ENCODE measurements around the gene FOXD2. TPM values are rescaled to one million over a fixed set of nuclear protein-coding genes. Genes with fewer than 3 reads are reported as not detected.
A peak's percentile ranks its signal among the peaks of the same experiment; 100 is the strongest.

Gene FOXD2
- polyA plus RNA-seq, 4 donors = 5.6 to 9.6 (median 6.2) TPM

DNA sequence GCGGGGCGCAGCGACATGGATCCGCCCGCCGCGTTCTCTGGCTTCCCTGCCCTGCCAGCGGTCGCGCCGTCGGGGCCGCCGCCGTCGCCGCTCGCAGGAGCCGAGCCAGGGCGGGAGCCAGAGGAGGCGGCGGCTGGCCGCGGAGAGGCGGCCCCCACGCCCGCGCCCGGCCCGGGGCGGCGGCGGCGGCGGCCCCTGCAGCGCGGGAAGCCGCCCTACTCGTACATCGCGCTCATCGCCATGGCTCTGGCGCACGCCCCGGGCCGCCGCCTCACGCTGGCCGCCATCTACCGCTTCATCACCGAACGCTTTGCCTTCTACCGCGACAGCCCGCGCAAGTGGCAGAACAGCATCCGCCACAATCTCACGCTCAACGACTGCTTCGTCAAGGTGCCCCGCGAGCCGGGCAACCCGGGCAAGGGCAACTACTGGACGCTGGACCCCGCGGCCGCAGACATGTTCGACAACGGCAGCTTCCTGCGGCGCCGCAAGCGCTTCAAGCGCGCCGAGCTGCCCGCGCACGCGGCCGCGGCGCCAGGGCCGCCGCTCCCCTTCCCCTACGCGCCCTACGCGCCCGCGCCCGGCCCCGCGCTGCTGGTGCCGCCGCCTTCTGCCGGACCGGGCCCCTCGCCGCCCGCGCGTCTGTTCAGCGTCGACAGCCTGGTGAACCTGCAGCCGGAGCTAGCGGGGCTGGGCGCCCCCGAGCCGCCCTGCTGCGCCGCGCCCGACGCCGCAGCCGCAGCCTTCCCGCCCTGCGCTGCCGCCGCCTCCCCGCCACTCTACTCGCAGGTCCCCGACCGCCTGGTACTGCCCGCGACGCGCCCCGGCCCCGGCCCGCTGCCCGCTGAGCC is 21.3 kb upstream of the FOXD2 start:
- DNase-seq (ENCODE audit: low read depth in 4 of 4, low spot score in 3 of 4) = no peak

DNA sequence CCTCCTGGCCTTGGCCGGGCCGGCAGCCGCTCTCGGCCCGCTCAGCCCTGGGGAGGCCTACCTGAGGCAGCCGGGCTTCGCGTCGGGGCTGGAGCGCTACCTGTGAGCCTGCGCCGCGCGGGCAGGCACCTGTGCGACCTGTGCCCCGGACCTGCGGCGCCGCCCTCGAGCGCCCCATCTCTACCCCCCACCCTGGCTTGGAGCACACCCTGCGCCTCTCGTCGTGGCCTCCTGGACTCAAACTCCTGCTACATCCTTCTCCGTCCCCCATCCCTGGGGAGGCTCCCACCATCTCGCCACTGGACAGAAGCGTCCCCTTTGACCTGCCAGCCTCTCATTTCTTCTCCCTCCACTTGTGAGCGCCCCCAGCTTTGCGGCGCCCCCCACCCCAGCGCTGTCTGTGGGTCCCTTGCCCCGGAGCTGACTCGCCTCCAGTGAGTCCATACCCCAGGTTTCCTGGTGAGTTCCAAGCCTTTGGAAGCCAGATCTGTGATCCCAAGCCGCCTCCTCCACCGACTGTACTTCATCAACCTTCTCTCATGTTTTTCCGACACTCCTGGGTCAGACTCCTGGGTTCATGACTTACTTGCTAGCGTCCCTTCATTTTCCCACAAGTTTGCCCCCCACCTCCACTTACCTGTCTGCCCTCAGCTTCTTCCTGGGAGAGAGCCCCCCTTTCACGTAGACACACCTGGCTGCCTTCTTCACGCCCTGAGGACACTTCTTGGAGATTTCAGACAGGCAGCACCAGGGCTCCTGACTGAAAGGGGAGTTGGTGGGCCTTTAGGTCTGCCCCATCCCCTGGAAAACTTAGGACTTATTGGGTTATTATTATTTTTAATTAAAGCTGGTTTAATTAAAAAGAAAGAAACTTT is 20.4 kb upstream of the FOXD2 start:
- no peak for DNase-seq (ENCODE audit: low read depth in 4 of 4, low spot score in 3 of 4)

DNA sequence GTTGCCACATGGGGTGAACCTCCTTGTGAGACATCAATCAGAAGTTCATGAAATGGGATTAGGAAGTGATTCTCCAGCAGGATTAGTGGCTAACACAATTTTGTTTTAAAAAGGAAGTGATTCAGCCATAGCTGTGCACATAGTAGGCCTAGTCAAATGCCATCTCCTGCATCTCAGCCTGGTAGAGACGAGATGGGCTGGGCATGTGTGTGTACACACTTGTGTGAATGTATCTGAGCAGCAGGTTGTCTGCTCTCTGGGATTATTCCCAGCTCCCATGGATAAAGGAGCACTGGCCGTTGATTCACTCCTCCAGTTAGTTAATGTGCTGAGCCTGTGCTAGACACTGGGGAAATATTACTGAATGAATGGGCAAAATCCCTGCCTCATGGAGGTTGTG is 19.7 kb upstream of the FOXD2 start:
- DNase-seq (ENCODE audit: low read depth in 4 of 4, low spot score in 3 of 4) = no peak

DNA sequence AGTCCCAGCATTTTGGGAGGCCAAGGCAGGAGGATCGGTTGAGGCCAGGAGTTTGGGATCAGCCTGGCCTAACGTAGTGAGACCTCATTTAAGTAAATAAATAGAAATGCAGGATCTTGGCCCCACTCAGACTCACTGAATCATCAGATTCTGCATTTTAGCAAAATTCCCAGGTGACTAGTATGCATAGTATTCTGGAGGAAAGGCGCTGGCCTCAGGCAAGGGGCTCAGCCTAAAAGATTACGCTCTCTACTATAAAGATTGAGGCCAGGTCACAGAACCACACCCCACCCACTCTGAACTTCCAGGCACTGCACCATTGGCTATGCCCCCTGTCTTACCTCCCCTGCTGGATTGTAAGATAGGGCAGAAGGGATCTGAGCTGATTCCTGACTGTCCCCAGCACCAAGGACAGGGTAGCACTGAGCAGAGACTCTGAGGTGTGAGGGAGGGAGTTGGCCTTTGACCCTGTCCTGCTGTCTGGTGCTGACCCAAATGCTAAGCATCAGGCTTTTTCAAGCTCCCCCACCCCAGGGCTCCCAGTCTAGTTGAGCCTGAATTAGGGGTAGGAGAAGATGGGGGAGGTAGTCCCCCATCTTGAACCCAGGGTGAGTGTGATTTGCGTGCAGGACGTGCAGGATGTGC is 19.0 kb upstream of the FOXD2 start:
- no peak for DNase-seq (ENCODE audit: low read depth in 4 of 4, low spot score in 3 of 4)

DNA sequence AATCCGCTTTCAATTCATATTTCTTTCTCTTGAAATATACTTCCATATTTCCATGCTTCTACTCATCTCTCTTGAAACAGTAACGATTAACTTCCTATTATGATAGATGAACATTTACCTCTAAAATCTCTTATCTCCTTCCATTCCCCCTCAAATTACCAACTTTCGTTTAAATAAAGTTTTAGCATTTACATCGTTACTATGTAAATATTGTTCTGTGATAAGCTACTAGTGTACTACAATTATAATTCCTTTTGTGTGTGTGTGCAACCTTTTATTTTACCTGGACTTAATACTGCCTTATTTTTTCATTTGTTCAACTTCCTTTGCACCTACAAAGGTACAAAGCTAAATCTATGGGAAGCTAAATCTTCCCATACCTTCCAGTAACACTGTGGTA is 17.3 kb upstream of the FOXD2 start:
- no peak for DNase-seq (ENCODE audit: low read depth in 4 of 4, low spot score in 3 of 4)

DNA sequence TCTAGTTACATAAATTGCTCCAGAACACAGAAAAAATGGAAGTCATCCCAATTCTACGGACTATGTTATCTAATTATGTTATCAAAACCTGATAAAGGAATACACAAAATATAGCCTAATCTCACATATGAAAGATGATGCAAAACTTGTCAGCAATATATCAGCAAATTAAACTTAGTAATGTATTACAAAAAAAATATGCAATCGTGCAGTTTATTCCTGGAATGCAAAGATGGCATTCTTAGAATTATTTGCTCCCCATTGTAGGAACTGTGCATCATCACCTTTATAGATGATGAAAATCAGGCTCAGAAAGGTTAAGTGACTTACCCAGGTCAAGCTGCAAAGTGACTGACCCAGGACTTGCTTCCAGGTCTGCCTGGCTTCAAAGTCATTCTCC is 14.0 kb upstream of the FOXD2 start:
- no peak for DNase-seq (ENCODE audit: low read depth in 4 of 4, low spot score in 3 of 4)

DNA sequence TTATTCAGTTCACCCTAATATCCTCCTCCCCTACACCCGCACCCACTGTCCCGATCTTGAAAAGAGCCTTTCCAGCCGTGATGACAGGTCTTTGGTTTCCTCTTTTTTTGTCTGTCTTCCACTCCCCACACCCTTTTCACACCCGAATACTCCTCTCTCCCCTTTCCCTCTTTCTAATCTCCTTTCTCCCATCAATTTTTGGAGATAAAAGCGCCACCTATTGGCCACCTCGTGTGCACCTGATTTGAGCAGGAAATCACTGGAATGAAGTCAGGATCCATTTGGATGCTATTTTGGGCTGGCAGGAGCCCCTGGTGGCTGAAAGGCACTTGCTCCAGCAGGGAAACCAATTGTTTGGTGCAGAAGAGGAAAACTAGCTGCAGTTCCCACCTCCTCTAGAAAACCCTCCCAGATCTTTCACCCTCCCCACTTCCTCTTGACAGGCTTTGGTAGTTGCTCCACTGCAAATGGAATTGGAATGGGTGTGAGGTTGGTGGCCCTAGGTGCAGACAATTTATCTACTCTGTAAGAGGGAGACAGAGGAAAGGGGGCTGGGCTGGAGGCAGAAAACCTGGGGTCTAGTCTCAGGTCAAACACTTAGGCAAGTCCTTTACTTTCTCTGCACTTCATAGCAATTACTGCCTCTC is 13.4 kb upstream of the FOXD2 start:
- no peak for DNase-seq (ENCODE audit: low read depth in 4 of 4, low spot score in 3 of 4)

DNA sequence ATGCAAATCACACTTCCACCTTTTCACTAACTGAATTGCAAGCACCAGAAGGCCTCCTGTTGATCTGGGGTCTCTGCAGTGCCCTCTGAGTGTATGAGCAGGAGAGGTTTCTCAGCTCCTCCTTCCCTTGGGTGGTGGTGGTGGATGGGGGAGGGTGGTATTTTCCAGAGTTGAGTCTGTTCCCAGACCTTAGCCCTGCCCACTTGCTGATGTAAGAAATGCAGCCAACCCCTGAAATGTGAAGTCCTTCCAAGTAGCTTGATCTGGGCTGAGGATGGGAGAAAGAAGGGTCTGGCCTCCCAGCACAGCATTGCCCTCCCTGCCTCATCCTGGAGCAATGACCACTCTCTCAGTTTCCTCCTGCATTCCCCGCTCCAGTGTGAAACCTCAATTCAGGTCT is 6.3 kb upstream of the FOXD2 start:
- no peak for DNase-seq (ENCODE audit: low read depth in 4 of 4, low spot score in 3 of 4)

DNA sequence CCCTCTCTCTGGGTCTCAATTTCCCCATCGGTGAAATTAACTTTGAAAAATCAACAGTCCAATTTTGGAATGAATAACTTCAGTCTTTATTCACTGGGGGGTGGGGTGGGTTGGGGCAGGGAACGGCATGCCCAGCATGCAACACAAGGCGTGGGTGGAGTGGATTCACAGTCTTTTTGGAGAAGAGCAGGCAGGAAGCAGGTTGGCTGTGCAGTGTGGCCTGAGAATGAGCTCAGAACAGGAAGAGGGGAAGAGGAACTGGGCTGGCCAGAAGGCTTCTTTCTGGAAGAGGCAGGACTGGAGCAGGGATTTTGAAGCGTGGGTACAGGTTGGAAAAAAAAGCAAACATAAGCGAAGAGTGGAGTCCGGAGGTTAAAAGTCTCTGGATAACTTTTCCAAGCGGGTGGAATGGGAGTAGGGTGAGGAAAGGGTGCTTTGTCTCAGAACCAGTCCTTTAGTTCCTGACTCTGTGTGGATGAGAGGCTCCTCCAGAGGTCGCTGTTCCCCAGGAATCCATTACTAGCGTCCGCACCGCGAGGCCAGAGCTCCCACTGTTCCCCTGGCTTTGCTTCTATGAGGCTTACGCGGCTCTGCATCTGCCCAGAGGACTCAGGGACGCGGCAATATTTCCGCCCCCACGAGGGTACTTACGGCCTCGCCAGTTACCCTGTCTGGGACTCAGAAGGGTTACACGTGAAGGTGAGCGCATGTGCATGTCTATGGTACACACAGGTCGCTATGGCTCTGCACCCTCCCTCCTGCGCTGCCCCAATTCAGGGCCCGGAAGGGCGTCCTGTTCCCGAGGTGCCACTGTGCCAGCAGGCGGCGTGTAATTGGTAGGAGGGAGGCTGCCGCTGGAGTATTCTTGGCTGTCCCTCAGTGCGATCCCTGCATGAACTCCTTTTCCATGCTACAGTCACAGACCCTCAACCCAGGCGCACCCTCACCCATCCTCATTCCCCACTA is 5.5 kb upstream of the FOXD2 start:
- peak in 3 of 4 donors; percentile 79 to 84 (median 83) for DNase-seq (ENCODE audit: low read depth in 4 of 4, low spot score in 3 of 4)

DNA sequence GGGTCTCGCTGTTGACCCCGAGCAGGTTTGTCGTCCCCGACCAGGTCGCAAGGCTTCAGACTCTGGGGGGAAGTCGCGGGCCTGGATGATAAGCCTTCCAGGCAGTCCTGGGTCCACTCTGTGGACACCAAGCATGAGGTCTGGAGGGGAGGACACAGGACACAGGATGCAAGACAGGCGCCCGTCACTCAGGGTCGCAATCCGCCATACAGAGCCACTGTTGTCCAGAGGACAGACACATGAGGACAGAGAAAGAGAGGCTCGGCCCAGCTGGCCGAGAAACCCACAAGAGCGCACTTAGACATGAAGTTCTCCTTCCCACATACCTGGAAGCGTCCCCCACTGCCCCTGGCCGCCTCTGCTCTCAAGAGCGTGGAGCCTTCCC is 4.8 kb upstream of the FOXD2 start:
- DNase-seq (ENCODE audit: low read depth in 4 of 4, low spot score in 3 of 4) = no peak

DNA sequence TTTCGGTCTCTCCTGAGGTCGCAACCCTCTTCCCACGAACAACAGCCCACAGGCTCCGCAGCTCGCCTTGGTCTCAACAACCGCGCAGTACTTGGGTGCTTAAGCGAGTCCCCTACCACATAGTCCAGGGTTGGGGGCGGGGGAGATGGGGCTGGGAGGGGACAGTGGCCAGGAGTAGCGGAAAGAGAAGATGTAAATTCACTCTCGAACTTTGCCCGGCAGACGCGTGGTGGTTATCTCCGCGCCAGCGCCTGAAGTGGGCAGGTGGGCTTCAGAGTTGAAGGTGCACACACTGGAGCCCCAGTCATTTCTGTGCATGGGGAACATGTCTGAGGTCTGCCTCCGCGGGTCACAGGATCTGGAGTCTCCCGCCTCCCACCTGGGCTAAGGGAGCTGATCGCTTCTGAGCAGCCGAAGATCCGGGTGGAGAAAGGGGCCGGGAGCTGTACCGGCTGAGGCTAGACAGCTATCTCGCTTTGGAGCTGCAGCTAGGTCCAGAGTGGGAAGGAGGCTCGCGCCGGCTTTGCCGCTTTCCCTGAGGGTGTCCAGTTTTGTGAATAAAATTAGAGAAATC is 4.3 kb upstream of the FOXD2 start:
- DNase-seq (ENCODE audit: low read depth in 4 of 4, low spot score in 3 of 4) = no peak

DNA sequence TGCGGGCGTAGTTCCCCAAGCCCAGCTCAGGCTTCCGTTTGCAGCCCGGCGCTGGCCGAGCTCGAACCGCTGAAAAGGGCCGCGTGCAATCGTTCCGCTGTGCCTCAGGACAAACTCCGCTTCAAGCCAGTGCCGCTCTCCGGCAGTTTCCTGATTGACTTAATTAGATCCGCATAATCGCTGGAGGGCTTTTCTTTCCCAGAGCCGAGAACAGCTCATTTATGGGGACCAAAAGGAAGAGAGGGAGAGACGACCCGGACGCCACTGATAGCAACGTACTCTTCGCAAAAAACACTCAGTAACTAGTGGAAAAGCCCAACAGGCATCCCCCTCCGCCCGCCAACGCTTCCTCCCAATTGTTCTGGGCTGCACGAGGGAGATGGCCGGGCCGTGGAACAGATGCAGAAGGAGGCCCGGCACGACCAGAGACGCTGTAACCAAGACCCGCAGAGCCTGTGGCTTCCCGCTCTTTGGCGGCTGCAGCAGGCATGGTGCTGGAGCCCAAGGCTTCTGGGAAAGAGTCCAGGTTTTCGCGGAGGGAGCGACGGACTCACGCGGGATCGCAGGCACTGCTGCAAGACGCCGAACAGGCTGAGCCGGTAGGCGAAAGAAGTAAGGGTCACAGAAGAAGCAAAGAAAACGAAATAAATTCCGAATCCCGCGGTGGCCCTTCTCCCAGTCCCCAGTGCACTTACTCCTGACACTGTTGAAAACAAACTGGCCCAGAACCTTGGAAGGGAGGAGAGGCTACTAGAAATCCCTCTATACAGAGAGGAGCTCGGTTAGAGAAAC is 3.6 kb upstream of the FOXD2 start:
- DNase-seq (ENCODE audit: low read depth in 4 of 4, low spot score in 3 of 4) = no peak

DNA sequence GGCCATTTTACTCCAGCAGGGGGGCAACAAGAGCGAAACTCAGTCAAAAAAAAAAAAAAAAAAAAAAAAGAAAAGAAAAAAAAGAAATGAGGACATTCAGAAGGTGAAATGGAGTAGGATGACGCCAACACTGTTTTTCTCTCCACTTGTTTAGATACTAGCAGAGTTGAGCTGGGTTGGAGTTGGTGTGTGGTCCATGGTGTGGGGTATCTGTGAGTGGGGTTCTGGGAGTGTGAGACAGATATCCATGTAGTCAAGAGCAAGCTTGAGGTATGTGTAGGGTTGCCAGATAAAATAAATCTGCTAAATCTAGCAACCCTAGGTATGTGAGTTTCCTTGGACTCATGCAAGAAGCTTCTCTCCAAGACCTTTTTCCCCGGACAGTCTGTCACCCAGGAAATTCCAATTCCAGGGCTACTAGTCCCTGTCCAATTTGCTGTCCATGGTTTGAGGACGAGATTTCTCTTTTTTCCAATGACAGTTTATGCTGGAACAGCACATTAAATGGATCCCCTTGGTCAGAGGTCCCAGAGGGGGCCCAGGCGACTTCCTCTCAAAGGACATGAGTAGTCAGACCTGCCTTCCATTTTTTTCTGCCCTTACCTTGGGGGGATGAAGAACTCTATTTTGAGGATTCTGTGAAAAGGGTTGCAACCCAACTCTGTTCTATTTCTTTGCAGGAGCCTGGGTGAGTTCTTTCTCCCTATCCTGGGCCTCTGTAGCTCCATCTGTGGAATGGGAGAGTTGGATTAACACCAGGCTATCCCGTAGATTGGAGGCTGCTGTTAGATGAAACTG is 2.1 kb upstream of the FOXD2 start:
- DNase-seq (ENCODE audit: low read depth in 4 of 4, low spot score in 3 of 4) = no peak

DNA sequence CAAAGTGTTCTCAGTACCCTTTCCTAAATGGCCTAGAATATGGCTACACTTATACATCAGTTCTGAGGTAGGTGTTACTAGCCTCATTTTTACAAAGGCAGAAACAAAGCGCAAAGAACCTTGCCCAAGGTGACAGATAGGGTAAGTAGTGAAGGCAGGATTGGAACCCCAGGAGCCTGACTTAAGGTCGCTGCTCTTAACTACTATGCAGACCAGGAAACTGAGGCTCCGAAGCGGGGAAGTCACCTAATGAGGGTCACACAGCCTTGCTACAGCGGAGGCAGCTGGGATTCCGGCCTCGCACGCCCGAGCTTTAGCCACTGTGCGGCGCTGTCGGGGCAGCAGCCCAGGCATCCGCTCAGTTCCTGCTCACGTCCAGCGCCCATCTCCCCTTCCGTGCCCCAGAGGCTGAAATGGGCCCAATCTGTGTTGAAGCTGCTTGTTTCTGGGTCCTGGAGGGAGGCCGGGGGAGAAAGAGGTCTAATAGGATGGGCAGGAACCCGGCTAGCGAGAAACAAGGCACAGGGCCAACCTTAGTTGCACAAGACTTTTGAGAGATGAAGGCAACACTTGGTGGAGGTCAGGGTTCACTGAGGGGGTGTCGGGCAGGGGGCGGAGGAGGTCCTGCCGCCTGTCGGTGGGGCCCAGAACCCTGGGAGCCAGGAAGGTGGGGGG is 1.4 kb upstream of the FOXD2 start:
- no peak for DNase-seq (ENCODE audit: low read depth in 4 of 4, low spot score in 3 of 4)

DNA sequence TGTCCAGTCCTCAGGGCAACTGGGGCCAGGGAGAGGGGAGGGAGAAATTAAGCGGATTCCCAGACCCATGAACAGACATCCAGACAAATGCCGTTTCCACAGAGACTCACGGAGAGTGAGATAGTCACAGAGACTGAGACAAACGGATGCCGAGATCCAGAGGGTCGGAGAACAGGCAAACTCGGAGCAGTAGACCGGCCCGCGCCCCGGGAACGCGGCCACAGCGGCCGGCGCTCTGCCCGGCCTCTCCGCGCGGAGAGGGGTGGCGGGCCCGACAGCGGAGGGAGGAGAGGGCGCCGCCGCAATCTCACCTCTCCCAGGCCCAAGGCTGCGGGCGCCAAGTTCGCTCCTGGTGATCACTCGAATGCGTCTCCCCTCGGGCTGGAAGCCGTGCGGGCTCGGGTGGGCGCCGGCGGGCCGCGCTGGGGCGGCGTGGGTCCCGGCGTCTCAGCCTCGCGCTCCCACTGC is 831 bp upstream of the FOXD2 start:
- no peak for DNase-seq (ENCODE audit: low read depth in 4 of 4, low spot score in 3 of 4)

DNA sequence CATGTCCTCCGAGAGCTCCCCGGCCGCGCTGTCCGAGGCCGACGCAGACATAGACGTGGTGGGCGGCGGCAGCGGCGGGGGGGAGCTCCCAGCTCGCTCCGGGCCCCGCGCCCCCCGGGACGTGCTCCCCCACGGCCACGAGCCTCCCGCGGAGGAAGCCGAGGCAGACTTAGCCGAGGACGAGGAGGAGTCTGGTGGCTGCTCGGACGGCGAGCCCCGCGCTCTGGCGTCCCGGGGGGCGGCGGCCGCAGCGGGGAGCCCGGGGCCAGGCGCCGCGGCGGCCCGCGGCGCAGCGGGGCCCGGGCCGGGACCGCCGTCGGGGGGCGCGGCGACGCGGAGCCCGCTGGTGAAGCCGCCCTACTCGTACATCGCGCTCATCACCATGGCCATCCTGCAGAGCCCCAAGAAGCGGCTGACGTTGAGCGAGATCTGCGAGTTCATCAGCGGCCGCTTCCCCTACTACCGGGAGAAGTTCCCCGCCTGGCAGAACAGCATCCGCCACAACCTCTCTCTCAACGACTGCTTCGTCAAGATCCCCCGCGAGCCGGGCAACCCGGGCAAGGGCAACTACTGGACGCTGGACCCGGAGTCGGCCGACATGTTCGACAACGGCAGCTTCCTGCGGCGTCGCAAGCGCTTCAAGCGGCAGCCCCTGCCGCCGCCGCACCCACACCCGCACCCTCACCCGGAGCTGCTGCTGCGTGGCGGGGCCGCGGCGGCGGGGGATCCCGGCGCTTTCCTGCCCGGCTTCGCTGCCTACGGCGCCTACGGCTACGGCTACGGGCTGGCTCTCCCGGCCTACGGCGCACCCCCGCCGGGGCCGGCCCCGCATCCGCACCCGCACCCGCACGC is 547 bp downstream of the FOXD2 start:
- no peak for DNase-seq (ENCODE audit: low read depth in 4 of 4, low spot score in 3 of 4)

All from right renal pelvis (tissue), 4 donors.